GM13976 (cell line): ENCODE measurements around the gene PSMA6.
A peak's percentile ranks its signal among the peaks of the same experiment; 100 is the strongest.

Experiments used
- DNase-seq: peaks from one replicate; pipeline ENCODE4 v3.0.0; 2012; ENCODE audit warnings: low spot score
- in situ Hi-C: fragments of 300-500 bp; cut with MboI; formaldehyde crosslinking; loops from one replicate; pipeline ENCODE4 v1.12.0; 2022; ENCODE audit warnings: low sequenced_read_pairs, mixed read lengths, inconsistent platforms; ENCODE audit not compliant: unreplicated experiment
- TF ChIP-seq, protein P1 (sequence below): IDR thresholded peaks from 2 replicates; pipeline ENCODE4 v1.5.1; 2012; ENCODE audit warnings: borderline replicate concordance, mild to moderate bottlenecking; ENCODE audit not compliant: insufficient read depth; ENCODE audit errors: extremely low read depth, missing control alignments, control extremely low read depth

The PSMA6 gene

DNA sequence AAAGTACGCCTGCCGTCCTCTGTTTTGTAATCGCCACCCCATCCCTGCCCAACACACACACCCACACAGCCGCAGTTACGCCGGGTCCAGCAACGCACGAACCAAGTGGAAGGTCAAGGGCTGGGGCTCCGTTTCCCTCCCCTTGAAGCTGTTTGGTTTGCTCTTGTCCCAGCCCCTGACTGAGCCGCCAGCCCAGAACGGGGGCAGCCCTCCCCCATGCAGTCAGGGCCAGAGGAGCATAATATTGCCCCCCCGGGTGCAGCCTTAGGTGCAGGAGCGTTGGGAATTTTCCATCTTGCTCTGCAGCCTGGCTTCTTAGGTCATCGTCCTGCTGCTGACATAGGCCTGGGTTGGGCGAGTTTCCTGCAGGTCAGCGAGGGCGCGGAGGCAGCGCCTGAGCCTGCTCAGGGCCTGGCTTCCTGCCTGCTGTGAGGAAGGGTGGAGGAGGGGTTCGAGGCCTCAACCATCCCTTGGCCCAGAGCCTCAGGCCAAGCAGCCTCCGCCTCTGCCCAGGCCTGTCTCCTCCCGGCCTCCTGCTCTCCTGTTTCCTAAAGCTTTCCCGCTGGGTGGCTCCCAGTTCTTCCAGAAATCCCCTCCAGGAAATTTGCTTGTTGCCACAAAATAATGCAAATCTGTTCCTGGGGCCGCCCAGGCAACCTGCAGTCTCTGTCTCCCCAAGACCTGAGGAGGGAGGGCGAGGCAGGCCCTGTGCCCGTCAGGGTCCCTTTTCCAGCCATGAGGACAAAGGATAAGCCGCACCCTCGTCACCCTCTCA, 44.5 kb downstream of the PSMA6 start:
- in situ Hi-C loops, result no loop called here
- TF ChIP-seq, protein P1, sequence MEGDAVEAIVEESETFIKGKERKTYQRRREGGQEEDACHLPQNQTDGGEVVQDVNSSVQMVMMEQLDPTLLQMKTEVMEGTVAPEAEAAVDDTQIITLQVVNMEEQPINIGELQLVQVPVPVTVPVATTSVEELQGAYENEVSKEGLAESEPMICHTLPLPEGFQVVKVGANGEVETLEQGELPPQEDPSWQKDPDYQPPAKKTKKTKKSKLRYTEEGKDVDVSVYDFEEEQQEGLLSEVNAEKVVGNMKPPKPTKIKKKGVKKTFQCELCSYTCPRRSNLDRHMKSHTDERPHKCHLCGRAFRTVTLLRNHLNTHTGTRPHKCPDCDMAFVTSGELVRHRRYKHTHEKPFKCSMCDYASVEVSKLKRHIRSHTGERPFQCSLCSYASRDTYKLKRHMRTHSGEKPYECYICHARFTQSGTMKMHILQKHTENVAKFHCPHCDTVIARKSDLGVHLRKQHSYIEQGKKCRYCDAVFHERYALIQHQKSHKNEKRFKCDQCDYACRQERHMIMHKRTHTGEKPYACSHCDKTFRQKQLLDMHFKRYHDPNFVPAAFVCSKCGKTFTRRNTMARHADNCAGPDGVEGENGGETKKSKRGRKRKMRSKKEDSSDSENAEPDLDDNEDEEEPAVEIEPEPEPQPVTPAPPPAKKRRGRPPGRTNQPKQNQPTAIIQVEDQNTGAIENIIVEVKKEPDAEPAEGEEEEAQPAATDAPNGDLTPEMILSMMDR, result no peak
- DNase-seq, result no peak

DNA sequence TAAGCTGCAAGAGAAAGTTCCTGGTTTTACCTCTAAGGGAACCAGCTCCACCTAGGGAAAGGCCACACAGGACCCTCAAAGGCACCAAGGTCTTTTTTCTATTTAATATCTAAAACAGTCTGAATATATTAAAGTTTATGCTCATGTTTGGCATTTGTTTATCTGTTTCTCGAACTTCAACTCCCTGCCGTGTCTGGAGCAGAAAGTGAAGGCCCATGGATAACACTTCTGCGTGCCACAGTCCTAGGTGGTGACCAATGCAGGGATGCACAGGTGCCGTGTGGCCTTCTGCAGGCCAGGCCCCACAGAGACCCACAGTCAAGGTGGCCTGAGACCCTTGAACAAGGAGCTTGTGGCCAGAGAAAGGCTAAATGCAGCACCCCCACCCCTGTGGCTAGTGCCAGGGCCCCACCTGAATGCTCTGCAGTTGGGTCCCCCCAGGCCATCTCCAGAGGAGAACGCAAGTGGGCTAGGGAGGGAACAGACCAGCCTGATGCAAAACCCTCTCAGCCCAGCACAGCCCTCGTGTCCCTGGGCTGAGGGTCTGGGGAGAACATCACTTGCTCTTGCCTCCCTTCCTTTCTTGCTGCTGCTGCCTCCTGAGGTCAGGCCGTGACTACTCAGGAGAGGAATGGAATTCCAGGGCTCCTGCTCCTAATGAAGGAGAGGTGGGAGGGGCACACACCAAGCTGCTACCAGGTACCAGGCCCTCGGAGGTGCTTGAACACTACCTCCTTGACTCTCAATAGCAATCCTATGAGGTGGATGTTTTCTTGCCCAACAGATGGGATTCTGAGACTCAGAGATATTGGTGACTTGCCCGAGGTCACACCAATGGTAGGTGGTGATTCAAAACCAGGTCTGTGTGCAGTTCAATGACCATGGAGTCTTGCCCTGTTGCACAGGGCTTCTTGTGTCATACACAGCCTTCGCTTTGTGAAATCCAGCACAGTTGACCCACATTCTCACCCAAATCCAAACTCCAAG, 45.4 kb downstream of the PSMA6 start:
- TF ChIP-seq, protein P1, result no peak
- in situ Hi-C loops, result no loop called here
- DNase-seq, result no peak

DNA sequence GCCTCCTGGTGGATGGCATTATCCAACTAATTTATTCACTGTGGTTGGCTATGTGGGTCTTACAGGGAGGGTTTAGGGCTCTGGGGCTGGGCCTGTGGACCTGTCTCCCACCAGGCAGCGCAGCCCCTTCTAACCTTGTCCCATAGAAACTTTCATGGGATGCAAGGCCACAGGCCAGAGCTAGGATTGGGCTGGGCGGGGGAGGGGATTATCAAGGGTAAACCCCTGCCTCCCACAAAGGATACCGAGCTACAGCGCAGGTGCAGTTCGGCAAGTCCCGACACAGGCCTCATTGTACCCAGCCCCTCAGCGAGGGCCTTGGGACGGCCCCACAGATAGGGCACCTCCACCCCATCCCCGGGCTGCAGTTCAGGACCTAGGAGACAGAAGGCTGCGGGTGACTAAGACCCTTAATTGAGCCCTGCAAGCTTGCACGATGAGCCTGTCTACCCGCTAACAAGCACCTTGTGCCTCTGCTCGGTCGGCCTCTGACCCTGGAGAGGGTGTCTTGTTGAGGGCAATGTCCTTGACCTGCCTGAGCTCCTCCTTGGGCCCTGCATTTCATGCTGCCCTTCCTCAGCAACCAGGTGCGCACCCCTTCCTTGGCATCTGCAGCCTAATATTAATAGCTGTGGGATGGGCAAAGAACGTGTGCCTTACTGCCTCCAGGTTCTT, 46.7 kb downstream of the PSMA6 start:
- peak; percentile 12 for DNase-seq
- TF ChIP-seq, protein P1, result no peak
- in situ Hi-C loops, result no loop called here

DNA sequence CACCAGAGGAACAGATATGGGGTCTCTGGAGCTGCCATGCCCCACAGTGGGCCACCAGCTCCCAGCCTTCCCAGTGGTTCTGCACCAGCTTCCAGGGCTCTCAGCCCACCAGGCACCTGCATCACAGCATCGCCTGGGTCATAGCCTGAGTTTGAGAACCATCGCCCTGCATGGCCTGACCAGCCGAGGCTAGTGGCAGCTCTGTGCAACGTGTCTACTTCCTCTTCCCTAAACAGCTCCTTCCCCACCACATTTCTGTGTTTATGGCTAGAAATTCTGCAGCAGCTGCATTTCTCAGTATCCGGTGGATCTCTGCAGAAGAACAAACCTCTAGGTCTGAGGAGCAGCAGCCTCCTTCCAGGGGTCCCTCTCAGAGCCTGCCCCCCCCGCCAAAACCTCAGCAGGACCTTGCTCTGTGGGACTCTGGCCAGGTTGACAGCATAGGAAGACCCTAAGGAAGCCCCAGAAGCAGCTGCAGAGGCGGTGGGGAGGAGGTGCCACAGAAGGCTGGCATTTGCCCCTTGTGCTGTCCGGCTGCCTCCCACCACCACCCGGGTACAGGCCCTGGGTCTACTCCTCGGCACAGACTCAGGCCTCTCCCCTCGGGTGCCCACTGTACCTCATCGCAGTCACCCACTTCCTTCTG, 47.7 kb downstream of the PSMA6 start:
- in situ Hi-C loops, result no loop called here
- peak; percentile 67 for DNase-seq
- TF ChIP-seq, protein P1, result no peak

DNA sequence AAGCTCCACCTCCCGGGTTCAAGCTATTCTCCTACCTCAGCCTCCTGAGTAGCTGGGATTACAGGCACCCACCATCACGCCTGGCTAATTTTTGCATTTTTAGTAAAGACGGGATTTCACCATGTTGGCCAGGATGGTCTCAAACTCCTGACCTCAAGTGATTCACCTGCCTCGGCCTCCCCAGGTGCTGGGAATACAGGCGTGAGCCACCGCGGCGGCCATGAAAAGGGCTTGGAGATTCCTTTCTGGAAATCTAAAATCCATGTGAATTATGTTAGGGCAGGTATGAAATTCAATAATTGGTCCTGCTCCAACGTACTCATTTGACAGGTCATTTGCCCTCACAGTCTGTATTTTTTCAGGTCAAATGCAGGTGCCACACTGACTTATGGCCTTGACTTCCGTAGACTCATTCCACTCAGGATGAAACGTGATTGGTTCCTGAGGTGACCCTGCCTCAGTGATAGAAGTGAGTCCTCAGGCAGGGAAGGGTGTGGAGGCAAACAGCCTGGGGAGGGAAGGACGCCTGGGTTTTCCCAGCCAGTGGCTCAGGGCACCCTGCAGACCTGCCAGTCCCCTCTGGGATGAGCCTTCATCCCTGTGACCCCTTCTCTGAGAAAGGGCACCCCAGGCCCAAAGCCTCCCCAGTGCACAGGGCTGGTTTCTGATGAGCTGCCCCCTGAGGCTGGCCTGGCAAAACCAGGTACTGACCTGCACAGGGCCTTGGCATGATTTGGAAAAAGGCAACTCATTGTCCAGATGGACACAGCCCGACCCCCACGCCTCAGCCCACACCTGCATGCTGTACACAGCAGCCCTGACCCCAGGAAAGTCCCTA, 48.7 kb downstream of the PSMA6 start:
- in situ Hi-C loops, result no loop called here
- DNase-seq, result peak; percentile 27
- TF ChIP-seq, protein P1, result no peak
